HEK293 (cell line): Measurements from ENCODE around the gene C2orf76.

Experiments used
- CTCF ChIA-PET: fragments of 350-600 bp; formaldehyde crosslinking; extraction: SDS; loops from one replicate; lab custom pipeline; 2021; ENCODE audit warnings: antibody characterized with exemption; lab: Yijun Ruan, JAX
- POLR2A ChIA-PET: fragments of 300-600 bp; formaldehyde crosslinking; extraction: SDS; loops from one replicate; lab custom pipeline; 2020; ENCODE audit warnings: antibody characterized with exemption, inconsistent platforms; lab: Yijun Ruan, JAX
- H3K27ac ChIP-seq: fragments of 200-500 bp; sonication (Bioruptor generic); 2 replicates; pipeline ENCODE4 v1.5.1; 2014; ENCODE audit warnings: low read depth, low read length, control low read depth, inconsistent platforms; ENCODE audit errors: extremely low read depth
- H3K36me3 ChIP-seq, 2 experiments: fragments of 200-500 bp in 1 of 2; sonication (Bioruptor generic) in 1 of 2; 1 replicate in 1 of 2; 2 replicates in 1 of 2; pipeline ENCODE4 v1.5.1; 2014 to 2017; ENCODE audit warnings: inconsistent platforms in 2 of 2, low read length in 2 of 2; ENCODE audit not compliant: control insufficient read depth in 2 of 2, insufficient read depth in 1 of 2
- H3K4me1 ChIP-seq: fragments of 200-500 bp; sonication (Bioruptor generic); 2 replicates; pipeline ENCODE4 v1.5.1; 2014; ENCODE audit warnings: mild to moderate bottlenecking, low read length, inconsistent platforms; ENCODE audit not compliant: control insufficient read depth, insufficient read depth
- H3K4me3 ChIP-seq: 2 replicates; pipeline ENCODE4 v1.5.1; 2011; ENCODE audit warnings: low read depth, mild to moderate bottlenecking, control low read depth, low read length, moderate library complexity
- H3K9me3 ChIP-seq: fragments of 200-500 bp; sonication (Bioruptor generic); 2 replicates; pipeline ENCODE4 v1.5.1; 2014; ENCODE audit warnings: low read depth, low read length, inconsistent platforms; ENCODE audit not compliant: control insufficient read depth, insufficient read depth
- HOXC10 ChIP-seq: sonication (generic); formaldehyde crosslinking; IDR thresholded peaks from 2 replicates; pipeline ENCODE4 v1.8.1; 2023; ENCODE audit warnings: mild to moderate bottlenecking, missing genetic modification reagents
- SCRT1 ChIP-seq: fragments of 450-650 bp; formaldehyde crosslinking; IDR thresholded peaks from 2 replicates; pipeline ENCODE4 v1.5.1; 2016; ENCODE audit warnings: missing biosample characterization, missing genetic modification characterization, borderline replicate concordance
- SCRT2 ChIP-seq: fragments of 450-650 bp; formaldehyde crosslinking; IDR thresholded peaks from 2 replicates; pipeline ENCODE4 v1.5.1; 2016; ENCODE audit warnings: missing biosample characterization, missing genetic modification characterization
- SP2 ChIP-seq: fragments of 450-650 bp; formaldehyde crosslinking; IDR thresholded peaks from 2 replicates; pipeline ENCODE4 v1.5.1; 2016; ENCODE audit warnings: missing biosample characterization, missing genetic modification characterization
- TCF7L2 ChIP-seq: IDR thresholded peaks from 2 replicates; pipeline ENCODE4 v1.6.1; 2011; ENCODE audit warnings: low read depth, mild to moderate bottlenecking, inconsistent platforms, low read length, moderate library complexity, borderline replicate concordance
- TRIM28 ChIP-seq: IDR thresholded peaks from 2 replicates; pipeline ENCODE4 v1.6.1; 2011; ENCODE audit warnings: low read length, control low read depth, borderline replicate concordance
- YY2 ChIP-seq: fragments of 450-650 bp; formaldehyde crosslinking; IDR thresholded peaks from 2 replicates; pipeline ENCODE4 v1.5.1; 2016; ENCODE audit warnings: missing biosample characterization, missing genetic modification characterization
- ZBTB17 ChIP-seq: fragments of 450-650 bp; formaldehyde crosslinking; IDR thresholded peaks from 2 replicates; pipeline ENCODE4 v1.5.1; 2016; ENCODE audit warnings: missing biosample characterization, missing genetic modification characterization
- ZBTB20 ChIP-seq: fragments of 450-650 bp; formaldehyde crosslinking; IDR thresholded peaks from 2 replicates; pipeline ENCODE4 v1.5.1; 2016; ENCODE audit warnings: missing biosample characterization, missing genetic modification characterization
- ZBTB44 ChIP-seq: fragments of 450-650 bp; IDR thresholded peaks from 2 replicates; pipeline ENCODE4 v1.5.1; 2018; ENCODE audit warnings: missing biosample characterization, mild to moderate bottlenecking, missing genetic modification characterization
- ZNF155 ChIP-seq: fragments of 450-650 bp; formaldehyde crosslinking; IDR thresholded peaks from 2 replicates; pipeline ENCODE4 v1.5.1; 2016; ENCODE audit warnings: missing biosample characterization, missing genetic modification characterization
- ZNF157 ChIP-seq: fragments of 450-650 bp; formaldehyde crosslinking; IDR thresholded peaks from 2 replicates; pipeline ENCODE4 v1.5.1; 2016; ENCODE audit warnings: missing biosample characterization, missing genetic modification characterization
- ZNF169 ChIP-seq: fragments of 450-650 bp; formaldehyde crosslinking; IDR thresholded peaks from 2 replicates; pipeline ENCODE4 v1.5.1; 2016; ENCODE audit warnings: missing biosample characterization, missing genetic modification characterization
- ZNF280D ChIP-seq: fragments of 450-650 bp; formaldehyde crosslinking; IDR thresholded peaks from 2 replicates; pipeline ENCODE4 v1.5.1; 2016; ENCODE audit warnings: missing biosample characterization, missing genetic modification characterization
- ZNF350 ChIP-seq: fragments of 450-650 bp; formaldehyde crosslinking; IDR thresholded peaks from 2 replicates; pipeline ENCODE4 v1.5.0; 2017; ENCODE audit warnings: missing biosample characterization, mild to moderate bottlenecking, missing genetic modification characterization
- ZNF366 ChIP-seq: fragments of 450-650 bp; formaldehyde crosslinking; conservative IDR thresholded peaks from 2 replicates; pipeline ENCODE4 v1.5.1; 2016; ENCODE audit warnings: missing biosample characterization, missing genetic modification characterization
- ZNF549 ChIP-seq: fragments of 450-650 bp; IDR thresholded peaks from 2 replicates; pipeline ENCODE4 v1.5.1; 2018; ENCODE audit warnings: missing biosample characterization, missing genetic modification characterization, mild to moderate bottlenecking, inconsistent platforms, moderate library complexity
- ZNF596 ChIP-seq: fragments of 450-650 bp; IDR thresholded peaks from 2 replicates; pipeline ENCODE4 v1.5.0; 2018; ENCODE audit warnings: missing biosample characterization, mild to moderate bottlenecking, missing genetic modification characterization, moderate library complexity
- ZNF600 ChIP-seq: fragments of 450-650 bp; formaldehyde crosslinking; IDR thresholded peaks from 2 replicates; pipeline ENCODE4 v1.5.1; 2016; ENCODE audit warnings: missing biosample characterization, missing genetic modification characterization
- ZNF747 ChIP-seq: fragments of 450-650 bp; formaldehyde crosslinking; IDR thresholded peaks from 2 replicates; pipeline ENCODE4 v1.5.1; 2016; ENCODE audit warnings: missing biosample characterization, missing genetic modification characterization
- ZNF791 ChIP-seq: fragments of 450-650 bp; formaldehyde crosslinking; IDR thresholded peaks from 2 replicates; pipeline ENCODE4 v1.5.1; 2016; ENCODE audit warnings: missing biosample characterization, missing genetic modification characterization
- ZNF837 ChIP-seq: fragments of 450-650 bp; formaldehyde crosslinking; IDR thresholded peaks from 2 replicates; pipeline ENCODE4 v1.5.1; 2016; ENCODE audit warnings: missing biosample characterization, missing genetic modification characterization
- TF ChIP-seq, protein P1 (sequence below): fragments of 450-650 bp; formaldehyde crosslinking; IDR thresholded peaks from 2 replicates; pipeline ENCODE4 v1.5.1; 2017; ENCODE audit warnings: missing biosample characterization, missing genetic modification characterization
- TF ChIP-seq, protein P2 (sequence below): fragments of 450-650 bp; formaldehyde crosslinking; IDR thresholded peaks from 2 replicates; pipeline ENCODE4 v1.5.1; 2016; ENCODE audit warnings: missing biosample characterization, missing genetic modification characterization

The C2orf76 gene

GRCh38 chr2:119354860-119355259 lies 11.8 kb downstream of the C2orf76 start:
- CTCF ChIA-PET, result interaction anchor here (0.6 kb wide), 1 partner anchor 1100 kb away, joined by 3 read pairs; no protein-coding TSS in a partner anchor
- H3K4me1 ChIP-seq, result 0 out of 2 replicates have a peak, but pooled peaks cover 6% of the 10 kb centered on the region

DNA sequence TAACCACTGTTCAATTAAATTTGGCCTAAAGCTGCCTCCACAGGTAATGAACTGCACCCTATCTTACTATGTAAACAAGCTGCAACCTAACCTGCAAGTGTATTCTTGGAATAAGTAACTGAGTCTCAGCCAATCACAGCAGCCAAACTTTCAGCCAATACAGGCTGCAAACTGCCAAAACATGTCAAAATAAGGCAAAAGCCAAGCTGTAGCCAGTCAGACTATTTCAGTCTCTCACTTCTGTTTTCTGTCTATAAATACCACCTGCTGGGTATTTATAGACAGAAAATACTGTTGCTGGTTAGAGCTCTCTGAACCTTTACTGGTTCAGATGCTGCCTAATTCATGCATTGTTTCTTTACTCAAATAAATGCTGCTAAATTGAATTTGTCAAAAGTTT lies 14.3 kb downstream of the C2orf76 start:
- no peaks in the 10 kb centered on the region for H3K9me3 ChIP-seq
- 0 out of 2 replicates have a peak, but pooled peaks cover 6% of the 10 kb centered on the region for H3K4me1 ChIP-seq
- ChIA-PET CTCF (interaction anchor here (0.7 to 0.9 kb wide), 3 partner anchors 9 to 300 kb away, joined by 3 read pairs; no protein-coding TSS in a partner anchor), POLR2A (interaction anchor here (1.2 kb wide), 1 partner anchor 14 kb away, joined by 8 read pairs; the partner anchor contains the start of genes C2orf76 and DBI)
- TF ChIP-seq ZNF155 (tag by site-specific recombination) (no peak), ZNF549 (peak; percentile 93), ZNF366 (tag by site-specific recombination) (no peak), SCRT2 (tag by site-specific recombination) (peak; percentile 46; the same call in 1 of the 2 replicates), SP2 (0 out of 2 replicates have a peak, but pooled peaks have one; percentile 8), ZBTB20 (tag by site-specific recombination) (peak; percentile 28; the same call in 1 of the 2 replicates), YY2 (no peak), SCRT1 (peak; percentile 73; the same call in 1 of the 2 replicates)
- no peaks in the 10 kb centered on the region for H3K36me3 ChIP-seq
- H3K27ac ChIP-seq, result no peak overlapping the region
- no peak overlapping the region for H3K4me3 ChIP-seq

More at GRCh38 chr2:119354860-119355259, 11.8 kb downstream of the C2orf76 start:
- Histone ChIP-seq H3K4me3 (no peak overlapping the region), H3K27ac (no peak overlapping the region), H3K9me3 (no peaks in the 10 kb centered on the region), H3K36me3 (no peaks in the 10 kb centered on the region)
- POLR2A ChIA-PET, result interaction anchor here (2.9 kb wide), 1 partner anchor 12 kb away, joined by 10 read pairs; the partner anchor contains the start of genes C2orf76 and DBI
- TF ChIP-seq ZNF596 (no peak), ZNF791 (tag by site-specific recombination) (no peak), ZNF350 (tag by site-specific recombination) (no peak)

GRCh38 chr2:119350311-119350998 lies 16.2 kb downstream of the C2orf76 start:
- no peak overlapping the region for H3K27ac ChIP-seq
- 0 out of 2 replicates have a peak, but pooled peaks cover 6% of the 10 kb centered on the region for H3K4me1 ChIP-seq
- ChIA-PET POLR2A (interaction anchor here (1.5 kb wide), 1 partner anchor 16 kb away, joined by 4 read pairs; the partner anchor contains the start of genes C2orf76 and DBI), CTCF (interaction anchor here (0.9 kb wide), 1 partner anchor 17 kb away, joined by 4 read pairs; no protein-coding TSS in a partner anchor)
- H3K9me3 ChIP-seq, result no peaks in the 10 kb centered on the region
- no peaks in the 10 kb centered on the region for H3K36me3 ChIP-seq
- no peak overlapping the region for H3K4me3 ChIP-seq
- TF ChIP-seq HOXC10 (CRISPR knock-in tag), result no peak
- TF ChIP-seq, protein P1, sequence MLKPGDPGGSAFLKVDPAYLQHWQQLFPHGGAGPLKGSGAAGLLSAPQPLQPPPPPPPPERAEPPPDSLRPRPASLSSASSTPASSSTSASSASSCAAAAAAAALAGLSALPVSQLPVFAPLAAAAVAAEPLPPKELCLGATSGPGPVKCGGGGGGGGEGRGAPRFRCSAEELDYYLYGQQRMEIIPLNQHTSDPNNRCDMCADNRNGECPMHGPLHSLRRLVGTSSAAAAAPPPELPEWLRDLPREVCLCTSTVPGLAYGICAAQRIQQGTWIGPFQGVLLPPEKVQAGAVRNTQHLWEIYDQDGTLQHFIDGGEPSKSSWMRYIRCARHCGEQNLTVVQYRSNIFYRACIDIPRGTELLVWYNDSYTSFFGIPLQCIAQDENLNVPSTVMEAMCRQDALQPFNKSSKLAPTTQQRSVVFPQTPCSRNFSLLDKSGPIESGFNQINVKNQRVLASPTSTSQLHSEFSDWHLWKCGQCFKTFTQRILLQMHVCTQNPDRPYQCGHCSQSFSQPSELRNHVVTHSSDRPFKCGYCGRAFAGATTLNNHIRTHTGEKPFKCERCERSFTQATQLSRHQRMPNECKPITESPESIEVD (tag by site-specific recombination), result no peak
- no peak for TF ChIP-seq TRIM28
- TF ChIP-seq ZNF157 (tag by site-specific recombination), result no peak
- no peak for TF ChIP-seq ZNF280D
- no peak for TF ChIP-seq ZNF596
- TF ChIP-seq ZNF837 (tag by site-specific recombination), result no peak
- no peak for TF ChIP-seq ZNF747 (tag by site-specific recombination)
- TF ChIP-seq ZBTB17 (tag by site-specific recombination), result peak; percentile 73
- no peak for TF ChIP-seq ZNF169 (tag by site-specific recombination)
- no peak for TF ChIP-seq ZNF549
- TF ChIP-seq ZBTB44, result no peak
- no peak for TF ChIP-seq TCF7L2
- TF ChIP-seq ZNF600 (tag by site-specific recombination), result 0 out of 2 replicates have a peak, but pooled peaks have one; percentile 34
- TF ChIP-seq, protein P2, sequence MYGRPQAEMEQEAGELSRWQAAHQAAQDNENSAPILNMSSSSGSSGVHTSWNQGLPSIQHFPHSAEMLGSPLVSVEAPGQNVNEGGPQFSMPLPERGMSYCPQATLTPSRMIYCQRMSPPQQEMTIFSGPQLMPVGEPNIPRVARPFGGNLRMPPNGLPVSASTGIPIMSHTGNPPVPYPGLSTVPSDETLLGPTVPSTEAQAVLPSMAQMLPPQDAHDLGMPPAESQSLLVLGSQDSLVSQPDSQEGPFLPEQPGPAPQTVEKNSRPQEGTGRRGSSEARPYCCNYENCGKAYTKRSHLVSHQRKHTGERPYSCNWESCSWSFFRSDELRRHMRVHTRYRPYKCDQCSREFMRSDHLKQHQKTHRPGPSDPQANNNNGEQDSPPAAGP (tag by site-specific recombination), result no peak
